GM18861 (cell line): ENCODE data around the gene KCMF1.

ENCODE experiments used
- ATAC-seq: cut with Tn5 transposase; IDR thresholded peaks from one replicate; pipeline ENCODE4 v1.9.1; 2021; ENCODE audit not compliant: unreplicated experiment

Gene KCMF1

GRCh38 chr2:85077859-85078419 is 107.0 kb downstream of the KCMF1 start:
- ATAC-seq: no peak

DNA sequence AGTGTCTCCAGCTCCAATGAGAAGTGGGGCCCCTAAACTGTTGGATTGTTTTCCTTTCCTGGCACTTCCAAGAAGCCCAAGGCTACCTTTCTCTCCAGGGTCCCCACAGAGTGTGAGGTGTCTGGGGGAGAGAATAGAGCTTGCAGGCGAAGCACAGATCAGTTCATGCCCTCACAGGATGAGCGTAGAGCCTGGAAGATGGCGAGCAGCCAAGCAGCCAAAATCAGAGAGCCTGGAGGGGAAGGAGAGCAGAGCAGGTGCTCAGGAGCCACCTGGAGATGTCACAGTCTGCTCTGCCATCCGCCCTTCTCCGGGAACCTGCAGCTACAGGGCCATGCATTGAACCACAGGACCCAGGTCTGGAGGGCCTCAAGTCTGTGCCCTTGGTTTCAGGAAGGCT is 107.6 kb downstream of the KCMF1 start:
- ATAC-seq: no peak

GRCh38 chr2:85083092-85083491 is 112.1 kb downstream of the KCMF1 start:
- ATAC-seq: no peak

- ATAC-seq: no peak
Measured at GRCh38 chr2:85085563-85085962, 114.6 kb downstream of the KCMF1 start.

DNA sequence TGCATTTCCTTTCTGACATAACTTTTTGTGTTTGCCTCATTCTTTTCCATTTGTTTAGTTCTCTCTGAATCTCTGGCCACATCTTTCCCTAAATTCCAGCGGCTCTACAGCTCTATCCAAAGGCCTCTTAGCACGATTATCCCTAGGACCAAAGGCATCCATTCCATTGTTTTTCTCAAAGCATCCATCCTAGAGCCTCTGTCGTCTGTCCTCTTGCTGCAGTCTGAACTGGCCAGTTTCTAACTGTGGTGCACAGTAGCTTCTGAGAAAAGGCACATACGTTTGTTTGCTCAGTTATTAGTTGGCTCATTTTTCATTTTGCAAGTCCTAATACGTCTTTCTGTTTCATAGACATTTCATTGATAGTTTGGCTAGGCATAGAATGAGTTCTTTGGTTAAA is 116.6 kb downstream of the KCMF1 start:
- ATAC-seq: no peak

DNA sequence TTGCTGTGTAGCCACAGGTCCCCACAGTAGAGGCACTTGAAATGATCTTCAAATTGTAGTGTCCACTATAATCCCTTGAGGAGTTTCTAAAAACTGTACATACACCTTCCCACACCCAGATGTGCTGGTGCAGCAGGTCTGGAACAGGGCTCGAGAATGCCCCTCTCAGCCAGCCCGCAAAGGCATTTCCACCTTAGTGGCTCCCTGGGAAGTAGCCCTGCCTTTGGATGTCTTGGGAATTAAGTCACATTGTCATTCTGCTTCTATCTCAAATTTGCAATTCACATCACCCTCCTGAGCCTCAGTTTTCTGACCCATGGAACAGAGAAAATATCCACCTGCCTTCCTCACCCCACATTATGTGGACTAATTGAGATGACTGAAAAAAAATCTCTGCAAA is 118.0 kb downstream of the KCMF1 start:
- ATAC-seq: no peak

GRCh38 chr2:85089585-85089984 is 118.6 kb downstream of the KCMF1 start:
- no peak for ATAC-seq

DNA sequence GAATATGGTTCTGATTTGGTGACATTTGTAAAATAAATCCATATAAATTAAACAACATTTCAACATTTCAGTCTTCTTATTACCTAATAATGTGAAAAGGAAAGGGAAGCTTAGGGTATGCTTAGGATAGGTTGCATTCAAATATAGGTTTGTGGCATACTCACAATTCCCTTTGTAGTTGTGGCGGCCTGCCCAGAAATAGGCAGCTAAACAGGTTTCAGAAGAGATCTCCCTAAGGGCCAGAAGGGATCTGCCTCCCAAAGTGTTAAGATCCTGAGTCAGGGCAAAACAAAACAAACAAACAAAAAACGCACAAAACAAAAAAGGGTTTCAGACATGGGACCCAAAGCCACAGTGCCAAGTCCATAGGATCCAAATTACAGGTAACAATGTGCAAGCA is 120.9 kb downstream of the KCMF1 start:
- no peak for ATAC-seq

- no peak for ATAC-seq
Measured at GRCh38 chr2:85095094-85095493, 124.1 kb downstream of the KCMF1 start.

GRCh38 chr2:85096616-85097015 is 125.7 kb downstream of the KCMF1 start:
- ATAC-seq: no peak

DNA sequence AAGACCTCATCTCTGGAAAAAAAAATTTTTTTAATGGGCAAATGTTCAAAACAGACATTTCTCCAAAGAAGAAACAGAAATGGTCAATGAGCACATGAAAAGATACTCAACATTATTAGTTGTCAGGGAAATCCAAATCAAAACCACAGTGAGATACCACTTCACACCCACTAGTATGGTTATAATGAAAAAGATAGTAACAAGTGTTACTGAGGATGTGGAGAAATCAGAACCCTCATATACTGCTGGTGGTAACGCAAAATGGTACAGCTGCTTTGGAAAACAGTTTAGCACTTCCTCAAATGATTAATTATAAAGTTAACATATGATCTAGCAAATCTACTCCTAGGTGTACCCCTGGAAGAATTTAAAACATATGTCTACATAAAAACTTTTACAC is 133.3 kb downstream of the KCMF1 start:
- ATAC-seq: no peak

DNA sequence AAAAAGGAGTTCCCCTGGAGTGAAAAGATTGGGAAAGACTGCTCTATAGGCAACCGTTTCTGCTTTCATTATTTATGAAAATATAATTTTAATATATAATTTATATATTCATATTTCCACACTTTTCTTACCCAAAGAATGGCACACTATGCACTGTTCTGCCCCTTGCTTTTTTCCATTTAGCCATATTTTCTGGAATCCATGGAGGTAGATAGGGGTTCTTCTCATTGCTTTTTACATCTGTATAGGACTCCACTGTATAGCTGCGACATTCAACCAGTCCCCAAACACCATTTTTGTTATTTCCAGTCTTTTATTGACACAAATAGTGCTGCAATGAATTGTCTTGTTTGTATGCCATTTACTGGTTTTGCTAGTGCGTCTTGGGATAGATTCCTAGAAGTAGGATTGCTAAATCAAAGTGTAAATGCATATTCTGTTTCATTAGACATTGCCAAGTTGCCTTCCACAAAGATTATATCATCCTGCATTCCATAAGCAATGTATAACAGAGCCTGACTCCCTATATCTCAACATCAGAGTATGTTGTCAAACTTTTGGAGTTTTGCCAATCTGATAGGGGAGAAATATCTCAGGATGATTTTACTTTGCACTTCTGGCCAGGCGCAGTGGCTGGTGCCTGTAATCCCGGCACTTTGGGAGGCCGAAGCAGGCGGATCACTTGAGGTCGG is 135.7 kb downstream of the KCMF1 start:
- no peak for ATAC-seq
